HG02840 (cell line): ENCODE results near the gene PRKAG1.

Experiments
- ATAC-seq: cut with Tn5 transposase; IDR thresholded peaks from one replicate; pipeline ENCODE4 v1.9.1; 2021; ENCODE audit warnings: mild to moderate bottlenecking, moderate library complexity, moderate number of reproducible peaks; ENCODE audit not compliant: unreplicated experiment, low FRiP score

Gene PRKAG1

DNA sequence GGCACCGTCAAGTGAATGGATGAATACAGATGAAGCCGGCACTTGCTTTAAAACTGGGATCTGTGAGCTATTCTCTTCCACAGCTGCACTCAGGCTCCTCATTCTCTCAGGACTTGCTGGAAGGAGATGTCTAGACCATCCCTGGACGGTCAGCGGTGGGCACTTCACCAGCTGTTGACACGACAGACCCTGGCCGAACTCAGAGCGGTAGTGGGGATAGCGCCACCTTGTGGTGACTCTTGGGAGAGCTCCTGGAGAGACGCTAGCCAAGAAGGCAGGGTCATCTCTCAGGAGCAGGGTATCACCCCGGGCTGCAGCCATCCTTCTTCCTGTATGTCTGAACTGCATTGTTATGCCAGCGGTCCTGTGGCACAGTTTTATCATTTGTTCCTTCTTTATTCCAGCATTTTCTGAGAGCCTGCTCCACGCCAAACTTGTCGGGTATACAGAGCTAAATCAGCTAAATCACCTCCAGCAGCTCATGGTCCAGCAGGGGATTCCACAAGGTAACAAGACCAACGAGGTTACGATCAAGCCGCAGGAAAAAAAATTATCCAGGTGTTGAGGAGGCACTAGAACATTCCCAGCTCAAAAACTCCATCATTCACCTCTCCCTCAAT is 30.4 kb downstream of the PRKAG1 start:
- no peak for ATAC-seq

DNA sequence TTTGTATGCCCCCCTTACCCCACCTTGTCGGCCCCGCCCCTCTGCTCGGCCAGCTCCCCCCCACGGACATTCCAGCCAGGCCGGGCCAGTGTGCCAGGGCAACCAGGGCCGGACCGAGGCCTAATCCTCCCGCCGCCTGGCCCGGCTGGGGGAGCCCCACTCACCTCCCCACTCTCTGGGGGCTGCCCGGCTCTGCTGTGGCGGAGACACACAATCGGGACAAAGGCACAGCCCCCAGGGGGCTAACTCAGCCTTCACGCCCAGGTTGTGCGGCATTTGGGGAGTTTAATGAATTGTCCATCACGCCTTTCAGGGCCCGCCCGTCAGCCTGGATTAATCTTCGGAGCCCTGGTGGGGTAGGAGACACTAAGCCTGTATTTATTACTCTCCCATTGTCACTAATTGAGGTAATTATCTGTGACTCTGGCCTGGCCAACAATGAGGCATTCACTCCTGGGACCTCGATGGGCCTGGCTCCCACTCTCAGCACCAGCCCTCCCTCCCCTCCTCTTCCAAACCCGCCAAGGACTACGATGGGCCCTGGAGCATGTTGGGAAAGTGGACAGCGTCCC is 31.8 kb downstream of the PRKAG1 start:
- no peak for ATAC-seq

DNA sequence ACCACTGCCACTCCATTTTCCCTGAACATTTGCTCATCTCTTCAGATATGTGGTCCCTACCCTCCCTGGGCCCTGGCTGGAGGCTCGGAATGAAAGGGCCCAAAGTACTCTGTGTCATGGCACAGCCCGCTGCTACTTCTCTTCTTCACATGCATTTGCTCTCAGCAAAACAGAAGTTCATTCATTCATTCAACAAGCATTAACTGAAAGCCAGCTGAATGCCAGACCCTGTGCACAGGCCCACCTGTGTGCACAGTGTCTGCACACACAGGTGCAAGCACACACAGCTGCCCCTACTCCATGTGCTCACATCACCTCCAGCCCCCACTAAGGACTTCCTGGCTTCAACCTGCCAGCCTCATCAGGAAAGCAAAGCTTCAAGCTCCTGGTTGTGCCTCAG is 32.7 kb downstream of the PRKAG1 start:
- no peak for ATAC-seq

DNA sequence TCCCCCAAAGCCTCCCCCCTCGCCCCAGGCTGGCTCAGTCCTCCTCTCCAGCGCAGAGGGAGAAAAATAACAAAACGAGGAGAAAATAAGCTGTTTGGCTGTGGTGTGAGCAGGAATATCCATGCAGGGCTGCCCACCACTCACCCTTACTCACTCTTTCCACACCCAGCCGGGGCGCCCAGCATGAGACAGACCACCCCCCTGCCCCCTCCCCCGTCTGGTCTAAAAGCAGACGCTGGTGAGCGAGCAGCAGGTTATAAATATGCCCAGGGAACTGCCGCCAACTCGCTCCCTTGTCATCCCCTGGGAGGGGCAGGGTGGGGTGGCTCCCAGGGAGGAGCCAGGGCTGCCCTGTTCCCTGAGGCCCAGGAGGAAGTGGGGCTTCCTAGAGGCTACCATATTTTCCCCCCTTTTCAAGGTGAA is 33.1 kb downstream of the PRKAG1 start:
- no peak for ATAC-seq

DNA sequence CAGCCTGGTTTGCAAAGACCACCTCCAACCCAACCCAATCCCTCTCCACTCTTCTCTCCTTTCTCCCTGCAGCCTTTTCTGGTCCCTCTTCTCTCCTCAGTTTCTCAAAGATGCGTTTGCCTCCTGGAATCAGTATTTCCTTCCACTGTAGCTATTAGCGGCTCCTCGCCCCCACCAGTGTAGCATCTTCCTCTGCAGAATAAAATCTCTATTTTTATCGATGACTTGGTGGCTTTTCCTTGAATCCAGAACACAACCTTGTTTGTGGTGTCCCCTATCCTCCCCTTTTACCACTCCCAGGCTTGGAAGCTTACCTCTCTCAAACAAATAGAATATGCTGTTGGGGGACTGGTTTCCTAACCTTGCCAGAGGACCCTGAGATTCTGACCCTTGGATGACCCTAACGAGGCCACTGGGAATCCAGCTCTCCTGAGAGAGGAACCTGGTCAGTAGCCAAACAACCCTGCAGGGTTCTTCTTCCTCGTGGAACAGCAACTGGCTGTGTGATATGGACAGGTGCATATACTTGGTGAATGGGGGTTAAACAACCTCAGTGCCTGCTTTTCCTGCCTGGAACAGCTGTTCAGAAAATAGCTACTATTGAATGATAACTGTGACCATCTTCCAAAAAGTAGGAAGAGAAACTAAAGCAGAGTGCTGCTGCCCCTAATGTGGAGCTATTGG is 36.0 kb downstream of the PRKAG1 start:
- ATAC-seq, result no peak

DNA sequence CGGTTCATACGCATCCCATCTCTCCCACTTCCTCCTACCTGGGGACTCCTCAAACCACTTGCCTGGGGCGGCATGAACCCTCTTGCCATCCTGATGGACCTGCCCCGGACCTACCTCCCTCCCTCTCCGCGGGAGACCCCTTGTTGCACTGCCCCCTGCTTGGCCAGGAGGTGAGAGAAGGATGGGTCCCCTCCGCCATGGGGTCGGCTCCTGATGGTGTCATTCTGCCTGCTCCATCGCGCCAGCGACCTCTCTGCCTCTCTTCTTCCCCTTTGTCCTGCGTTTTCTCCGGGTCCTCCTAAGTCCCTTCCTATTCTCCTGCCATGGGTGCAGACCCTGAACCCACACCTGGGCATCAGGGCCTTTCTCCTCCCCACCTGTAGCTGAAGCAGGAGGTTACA is 36.8 kb downstream of the PRKAG1 start:
- ATAC-seq, result no peak

DNA sequence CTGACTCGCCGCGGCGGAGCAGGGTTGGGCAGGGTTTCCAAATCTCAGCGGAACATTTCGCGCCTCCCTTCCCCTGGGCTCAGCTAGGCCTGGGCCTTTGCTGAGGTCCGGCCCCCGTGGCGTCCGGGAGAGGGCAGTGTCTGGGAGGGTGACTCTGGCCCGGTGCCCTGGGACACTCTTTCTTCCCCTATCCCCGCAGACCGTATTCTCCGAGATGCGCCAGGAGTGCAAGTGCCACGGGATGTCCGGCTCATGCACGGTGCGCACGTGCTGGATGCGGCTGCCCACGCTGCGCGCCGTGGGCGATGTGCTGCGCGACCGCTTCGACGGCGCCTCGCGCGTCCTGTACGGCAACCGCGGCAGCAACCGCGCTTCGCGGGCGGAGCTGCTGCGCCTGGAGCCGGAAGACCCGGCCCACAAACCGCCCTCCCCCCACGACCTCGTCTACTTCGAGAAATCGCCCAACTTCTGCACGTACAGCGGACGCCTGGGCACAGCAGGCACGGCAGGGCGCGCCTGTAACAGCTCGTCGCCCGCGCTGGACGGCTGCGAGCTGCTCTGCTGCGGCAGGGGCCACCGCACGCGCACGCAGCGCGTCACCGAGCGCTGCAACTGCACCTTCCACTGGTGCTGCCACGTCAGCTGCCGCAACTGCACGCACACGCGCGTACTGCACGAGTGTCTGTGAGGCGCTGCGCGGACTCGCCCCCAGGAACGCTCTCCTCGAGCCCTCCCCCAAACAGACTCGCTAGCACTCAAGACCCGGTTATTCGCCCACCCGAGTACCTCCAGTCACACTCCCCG is 37.4 kb downstream of the PRKAG1 start:
- no peak for ATAC-seq

DNA sequence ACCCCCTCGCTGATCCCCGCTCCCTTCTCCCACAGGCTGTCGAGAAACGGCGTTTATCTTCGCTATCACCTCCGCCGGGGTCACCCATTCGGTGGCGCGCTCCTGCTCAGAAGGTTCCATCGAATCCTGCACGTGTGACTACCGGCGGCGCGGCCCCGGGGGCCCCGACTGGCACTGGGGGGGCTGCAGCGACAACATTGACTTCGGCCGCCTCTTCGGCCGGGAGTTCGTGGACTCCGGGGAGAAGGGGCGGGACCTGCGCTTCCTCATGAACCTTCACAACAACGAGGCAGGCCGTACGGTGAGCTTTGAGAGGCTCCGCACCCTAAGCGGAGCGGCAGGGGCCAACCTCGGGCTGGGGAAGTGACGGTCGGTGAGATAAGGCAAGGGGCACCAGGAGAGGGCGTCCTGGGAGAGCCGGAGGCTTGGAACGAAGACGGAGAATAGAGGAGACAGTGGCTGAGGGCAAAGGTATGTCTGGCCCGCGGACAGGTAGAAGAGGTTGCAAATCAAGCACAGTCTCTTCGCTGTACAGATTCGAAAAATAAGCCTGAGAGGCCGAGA is 38.1 kb downstream of the PRKAG1 start:
- no peak for ATAC-seq

DNA sequence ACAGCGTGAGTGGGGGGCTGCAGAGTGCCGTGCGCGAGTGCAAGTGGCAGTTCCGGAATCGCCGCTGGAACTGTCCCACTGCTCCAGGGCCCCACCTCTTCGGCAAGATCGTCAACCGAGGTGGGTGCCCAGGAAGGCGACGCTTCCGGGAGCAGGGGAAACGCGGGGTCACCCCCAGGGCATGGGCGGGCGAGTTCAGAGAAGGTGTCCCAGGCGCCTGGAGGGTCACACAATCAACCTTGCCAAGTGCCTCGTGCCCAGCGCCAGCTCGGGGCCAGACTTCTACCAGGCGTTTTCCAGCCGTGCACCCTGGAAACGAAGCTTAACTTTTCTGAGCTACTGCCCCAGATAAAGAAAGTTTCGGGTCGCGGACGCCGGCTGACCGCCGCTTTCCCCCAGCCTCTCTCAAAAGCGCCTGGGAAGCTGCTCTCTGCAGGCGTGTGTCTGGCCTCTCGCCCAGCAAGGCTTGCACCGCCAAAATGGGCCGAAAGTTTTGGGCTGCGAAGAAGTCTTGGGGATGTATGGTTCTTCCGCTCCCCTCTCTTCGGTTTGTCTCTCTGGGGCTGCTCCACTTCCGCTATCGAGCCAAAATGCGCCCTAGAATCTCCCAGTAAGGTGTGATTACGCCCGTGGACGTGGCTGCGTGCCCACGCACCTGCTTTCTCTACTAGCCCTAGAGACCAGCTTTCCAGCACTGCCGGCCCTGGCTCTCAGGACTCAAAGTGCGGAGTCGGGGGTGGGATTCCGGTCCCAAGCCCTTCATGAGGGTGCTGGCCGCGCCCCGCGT is 38.8 kb downstream of the PRKAG1 start:
- no peak for ATAC-seq

DNA sequence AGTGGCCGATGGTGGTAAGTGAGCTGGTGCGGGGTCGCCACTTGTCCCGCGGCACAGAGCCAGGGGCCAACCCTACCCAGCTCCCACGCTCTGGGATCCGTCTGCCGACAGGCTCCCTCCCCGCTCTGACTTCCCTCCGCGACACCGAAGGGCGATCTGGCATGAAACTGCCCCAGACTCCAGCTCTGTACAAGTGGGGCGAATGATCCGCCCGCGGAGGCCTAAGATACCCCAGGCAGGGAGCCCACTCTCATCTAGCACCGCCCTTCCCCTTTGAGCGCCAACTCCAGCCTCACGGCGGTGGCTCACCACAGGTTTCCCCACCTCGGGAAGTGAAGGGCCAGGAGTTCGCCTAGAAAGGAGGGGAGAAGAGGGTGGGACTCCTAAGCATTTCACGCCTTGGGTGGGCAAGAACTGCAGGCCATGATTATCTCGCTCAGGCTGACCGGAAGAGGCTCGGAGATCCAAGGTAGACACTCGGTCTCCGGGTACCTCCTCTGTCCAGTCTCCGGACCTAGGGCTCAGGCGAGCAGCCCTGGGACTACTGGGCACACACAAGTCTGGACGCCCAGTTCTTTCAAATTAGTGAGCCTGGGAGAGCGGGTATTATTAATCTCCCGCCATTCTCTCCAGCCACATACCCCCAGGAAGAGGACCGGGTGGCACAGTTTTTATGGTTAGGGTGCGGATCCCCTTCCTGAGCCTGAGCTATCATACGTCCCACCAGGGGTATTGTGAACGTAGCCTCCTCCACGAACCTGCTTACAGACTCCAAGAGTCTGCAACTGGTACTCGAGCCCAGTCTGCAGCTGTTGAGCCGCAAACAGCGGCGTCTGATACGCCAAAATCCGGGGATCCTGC is 39.6 kb downstream of the PRKAG1 start:
- no peak for ATAC-seq

DNA sequence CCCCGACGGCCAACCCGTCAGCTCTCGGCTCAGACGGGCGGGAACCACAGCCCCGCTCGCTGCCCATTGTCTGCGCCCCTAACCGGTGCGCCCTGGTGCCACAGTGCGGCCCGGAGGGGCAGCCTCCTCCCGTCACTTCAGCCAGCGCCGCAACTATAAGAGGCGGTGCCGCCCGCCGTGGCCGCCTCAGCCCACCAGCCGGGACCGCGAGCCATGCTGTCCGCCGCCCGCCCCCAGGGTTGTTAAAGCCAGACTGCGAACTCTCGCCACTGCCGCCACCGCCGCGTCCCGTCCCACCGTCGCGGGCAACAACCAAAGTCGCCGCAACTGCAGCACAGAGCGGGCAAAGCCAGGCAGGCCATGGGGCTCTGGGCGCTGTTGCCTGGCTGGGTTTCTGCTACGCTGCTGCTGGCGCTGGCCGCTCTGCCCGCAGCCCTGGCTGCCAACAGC is 40.3 kb downstream of the PRKAG1 start, which contains the start of gene WNT1:
TSS of gene WNT1 (plus strand) at position 32 of the 450 bp plus-strand sequence. CDS start at position 361, 329 bp downstream.
- ATAC-seq, result no peak

DNA sequence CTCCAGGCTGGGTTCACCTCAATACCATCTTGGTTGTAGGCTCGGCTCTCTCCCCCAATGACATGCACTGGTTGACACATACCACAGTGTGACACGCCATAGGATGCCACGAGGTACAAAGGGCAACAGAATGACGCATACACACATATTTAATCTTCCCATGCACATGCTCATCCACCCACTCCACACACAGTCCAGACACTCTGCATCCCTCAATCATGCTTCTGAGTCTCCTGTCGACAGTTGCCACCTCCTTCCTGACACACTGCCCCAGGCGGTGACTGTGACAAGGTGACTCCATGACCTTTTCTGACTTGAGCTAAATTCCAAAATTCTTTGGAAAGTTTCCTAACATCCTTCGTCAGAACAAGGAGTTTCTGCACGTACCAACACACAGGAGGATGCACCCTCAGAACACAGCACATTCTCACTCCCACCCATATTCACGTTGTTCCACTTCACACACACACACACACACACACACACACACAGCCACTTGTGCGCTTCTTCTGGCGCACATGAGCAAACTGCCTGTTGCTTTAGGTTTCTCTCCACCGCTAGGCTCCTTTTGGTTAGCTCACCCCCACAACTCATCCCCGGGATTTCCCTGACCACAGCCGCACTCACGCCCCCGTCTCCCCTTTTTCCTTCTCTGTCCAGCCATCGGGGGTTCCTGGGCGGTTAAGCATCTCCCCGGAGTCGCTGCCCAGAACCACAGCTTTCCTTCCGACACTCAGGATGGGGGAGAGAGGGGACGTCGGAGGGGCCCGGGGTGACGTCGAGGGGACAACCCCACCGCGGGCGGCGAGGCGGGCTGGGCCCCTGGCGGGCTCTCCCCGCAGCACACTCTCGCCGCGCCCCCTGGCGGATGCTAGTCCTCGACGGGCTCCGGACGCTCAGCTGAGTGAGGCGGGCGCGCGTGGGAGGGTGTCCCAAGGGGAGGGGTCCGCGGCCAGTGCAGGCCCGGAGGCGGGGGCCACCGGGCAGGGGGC is 41.0 kb downstream of the PRKAG1 start:
- no peak for ATAC-seq

DNA sequence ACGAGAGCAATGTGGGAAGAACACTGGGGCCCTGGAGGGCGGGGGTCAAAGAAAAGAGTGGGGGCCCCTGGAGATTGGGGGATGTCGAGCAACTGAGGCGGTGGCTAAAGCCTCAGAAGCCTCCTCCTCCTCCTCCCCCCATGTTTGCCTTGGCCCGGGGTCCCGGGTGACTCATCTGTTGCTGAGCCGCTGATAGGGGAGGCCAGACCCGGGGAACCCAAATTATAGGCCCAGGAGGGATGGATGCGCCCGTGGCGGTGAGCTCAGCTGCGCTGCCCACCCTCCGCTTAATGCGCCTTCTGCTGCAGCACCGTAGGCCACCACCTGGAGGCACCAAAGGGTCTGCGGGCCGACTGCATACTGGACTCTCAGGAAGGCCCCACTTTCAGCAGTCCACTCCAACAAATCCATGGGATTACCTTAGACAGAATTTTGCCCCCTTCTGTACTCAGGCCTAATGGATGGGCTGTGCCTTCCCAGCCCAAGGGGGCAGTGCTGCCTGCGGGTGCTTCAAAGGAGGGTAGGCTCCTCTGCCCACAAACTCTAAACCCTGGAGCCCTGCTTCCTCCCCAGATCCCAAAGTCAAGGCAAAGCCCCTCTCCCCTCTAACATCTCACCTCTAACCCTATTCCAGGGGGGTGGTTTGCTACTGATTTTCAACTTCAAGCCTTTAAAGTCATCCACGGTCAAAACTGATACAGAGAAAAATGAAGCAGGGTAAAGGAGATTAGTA is 44.5 kb downstream of the PRKAG1 start:
- no peak for ATAC-seq

DNA sequence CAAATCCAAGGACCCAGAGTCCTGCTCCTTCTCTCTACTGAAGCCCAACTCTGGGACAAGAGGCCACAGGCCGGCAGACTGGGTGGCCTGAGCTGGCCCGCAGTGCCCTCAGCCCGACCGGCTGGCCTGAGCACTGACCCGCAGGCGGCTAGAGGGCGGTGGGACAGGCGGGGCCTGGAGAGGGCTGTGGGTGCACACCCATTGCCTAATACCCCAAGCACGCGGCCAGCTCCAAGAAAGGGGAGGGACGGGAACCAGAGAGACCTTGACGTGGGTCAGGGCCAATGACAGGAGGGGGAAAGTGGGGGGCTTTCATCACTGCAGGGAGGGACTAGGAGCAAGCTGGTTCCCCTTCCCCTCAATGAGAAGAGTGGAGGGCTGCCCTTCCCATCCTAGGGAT is 45.0 kb downstream of the PRKAG1 start:
- no peak for ATAC-seq

DNA sequence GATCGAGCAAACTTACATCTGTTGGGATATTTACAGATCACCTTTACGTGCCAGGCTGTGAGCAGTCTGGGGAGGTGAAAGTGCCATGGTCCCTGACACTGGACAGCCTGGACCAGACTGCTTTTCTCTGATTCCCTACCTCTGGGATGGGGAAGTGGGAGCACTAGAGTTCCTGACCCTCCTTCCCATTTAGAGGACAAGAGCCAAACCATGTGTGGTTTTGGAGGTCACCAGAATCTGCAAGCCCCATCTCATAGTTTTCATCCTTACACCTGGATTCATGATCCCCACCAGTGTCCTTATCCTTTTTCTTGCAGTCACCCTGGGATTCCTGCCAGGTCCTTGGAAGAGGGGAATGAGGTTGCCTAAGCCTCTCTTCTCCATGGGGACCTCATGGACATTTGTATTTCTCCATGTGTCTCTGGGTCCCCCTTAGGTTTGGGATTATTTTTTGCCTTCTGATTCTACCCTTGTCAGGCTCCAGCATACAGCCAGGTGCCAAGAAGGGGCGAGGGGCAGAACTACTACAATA is 45.6 kb downstream of the PRKAG1 start:
- ATAC-seq, result no peak

DNA sequence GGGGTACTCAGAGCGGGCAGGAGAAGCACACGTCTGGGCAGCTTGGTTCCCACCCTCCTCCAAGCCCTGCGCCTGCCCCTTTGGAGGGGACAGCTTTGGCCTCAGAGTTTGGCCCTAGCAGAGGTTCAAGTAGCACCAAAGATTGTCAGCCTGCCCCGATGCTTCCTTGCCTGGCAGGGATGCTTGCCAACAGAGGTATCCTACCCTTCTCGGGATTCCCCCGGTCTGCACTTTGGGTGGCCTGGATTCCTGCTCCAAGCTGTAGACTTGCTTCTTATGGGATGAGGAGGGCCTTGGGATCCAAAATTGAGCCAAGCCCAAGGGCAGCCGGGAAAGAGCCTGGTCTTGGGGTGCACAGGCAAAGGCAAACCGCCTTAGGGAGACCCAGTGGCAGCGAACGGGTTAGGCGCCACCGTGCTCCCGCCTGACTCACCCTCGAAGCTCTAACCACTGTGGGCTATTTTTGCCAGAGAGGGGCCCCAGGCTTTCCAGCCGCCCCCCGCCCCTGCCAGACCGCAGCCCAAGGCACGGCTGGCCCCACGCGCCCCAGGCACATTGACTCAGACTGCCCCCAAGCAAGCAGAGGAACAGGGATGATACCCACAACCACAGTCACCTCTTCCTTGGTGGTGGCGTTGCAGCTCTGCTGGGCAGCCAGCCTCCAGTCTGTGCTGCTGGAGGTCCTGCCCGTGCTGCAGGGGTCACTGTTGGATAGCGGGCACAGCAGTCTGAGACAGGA is 46.2 kb downstream of the PRKAG1 start:
- ATAC-seq, result no peak
